COLO668 (cell line): Measurements from ENCODE around the gene DSCAML1.
A peak's percentile ranks its signal among the peaks of the same experiment; 100 is the strongest.

Source experiments
- DNase-seq: peaks from one replicate; lab custom pipeline; 2025; ENCODE audit not compliant: unreplicated experiment; lab: John Stamatoyannopoulos, UW

DSCAML1 gene

DNA sequence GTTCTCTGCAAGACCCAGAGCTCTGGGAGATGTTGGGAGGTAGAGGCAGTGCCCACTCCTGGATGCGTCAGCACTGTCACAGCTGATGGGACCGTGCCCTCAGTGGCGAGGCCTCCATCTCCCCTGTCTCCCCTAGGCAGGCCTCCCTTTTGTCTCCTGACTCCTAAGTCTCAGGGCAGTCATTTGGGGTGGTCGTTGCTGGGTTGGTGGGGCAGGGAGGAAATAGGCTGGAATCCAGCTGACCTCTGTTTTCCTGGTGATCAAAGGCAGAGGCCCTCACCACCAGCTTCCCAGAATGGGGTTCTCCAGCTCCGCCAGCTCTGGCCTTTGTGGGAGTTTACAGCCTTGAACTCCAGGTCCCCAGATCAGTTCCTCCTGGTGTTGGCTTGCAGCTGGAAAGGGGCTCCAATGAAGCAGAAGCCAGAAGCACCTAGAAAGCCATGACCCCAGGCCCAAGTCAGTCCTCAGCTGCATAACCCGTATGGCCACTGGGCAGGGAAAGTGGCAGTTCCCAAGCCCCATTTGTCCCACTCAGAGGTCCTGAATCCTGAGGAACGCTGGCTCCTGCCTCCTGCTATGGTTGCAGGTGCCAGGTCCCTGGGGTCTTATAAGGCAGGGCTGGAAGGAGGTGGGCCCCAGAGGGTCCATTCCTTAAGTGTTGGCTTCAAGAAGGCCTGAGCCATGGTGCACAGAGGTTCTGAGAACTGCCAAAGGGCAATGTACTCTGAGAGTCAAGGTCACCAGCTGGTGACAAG, 34.8 kb upstream of the DSCAML1 start:
- no peak for DNase-seq

DNA sequence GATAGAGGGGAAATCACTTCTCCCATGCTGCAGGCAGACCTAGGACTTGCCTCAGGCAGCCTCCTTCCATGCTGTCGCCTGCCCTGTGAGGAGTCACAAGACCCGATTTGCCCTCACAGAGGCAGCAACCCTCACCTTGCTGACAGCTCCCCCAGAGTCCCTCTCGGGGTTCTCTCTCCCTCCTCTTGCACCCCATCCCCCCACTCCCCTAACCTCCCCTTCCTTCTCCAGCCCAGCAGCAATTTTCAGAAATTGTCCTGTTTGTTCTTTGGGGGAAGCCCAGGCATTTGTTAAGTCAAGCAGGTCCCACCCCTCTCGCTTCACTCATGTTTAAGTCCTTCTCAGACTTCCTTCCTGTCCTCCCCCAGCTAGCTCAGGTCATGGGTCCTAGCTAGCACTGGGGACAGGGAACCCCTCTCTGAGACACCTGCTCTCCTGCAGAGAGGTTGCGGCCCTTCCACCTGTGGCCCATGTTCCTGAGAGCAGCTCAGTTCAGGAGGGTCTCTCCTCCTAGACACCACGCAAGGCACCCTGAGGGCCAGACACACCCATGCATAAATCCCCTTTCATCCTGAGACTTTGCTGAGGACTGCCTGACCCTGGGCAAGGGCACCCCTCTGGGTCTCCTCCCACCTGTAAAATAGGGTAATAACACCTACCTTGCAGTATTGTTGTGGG, 33.8 kb upstream of the DSCAML1 start:
- DNase-seq: no peak

DNA sequence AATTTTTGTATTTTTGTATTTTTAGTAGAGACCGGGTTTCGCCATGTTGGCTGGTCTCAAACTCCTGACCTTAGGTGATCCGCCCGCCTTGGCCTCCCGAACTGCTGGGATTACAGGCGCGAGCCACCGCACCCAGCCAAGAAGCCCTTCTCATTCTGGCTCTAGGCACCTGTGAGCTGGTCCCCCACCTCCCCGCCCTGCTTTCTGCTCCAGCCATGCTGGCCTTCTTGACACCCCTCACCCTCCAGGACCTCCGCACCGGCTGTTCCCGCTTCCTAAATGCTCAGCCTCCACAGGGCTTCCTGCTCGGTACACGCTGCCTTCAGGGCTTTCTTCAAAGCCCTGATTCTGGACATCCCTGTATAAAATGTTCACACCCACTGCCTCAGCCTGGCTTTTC, 33.1 kb upstream of the DSCAML1 start:
- DNase-seq: no peak

DNA sequence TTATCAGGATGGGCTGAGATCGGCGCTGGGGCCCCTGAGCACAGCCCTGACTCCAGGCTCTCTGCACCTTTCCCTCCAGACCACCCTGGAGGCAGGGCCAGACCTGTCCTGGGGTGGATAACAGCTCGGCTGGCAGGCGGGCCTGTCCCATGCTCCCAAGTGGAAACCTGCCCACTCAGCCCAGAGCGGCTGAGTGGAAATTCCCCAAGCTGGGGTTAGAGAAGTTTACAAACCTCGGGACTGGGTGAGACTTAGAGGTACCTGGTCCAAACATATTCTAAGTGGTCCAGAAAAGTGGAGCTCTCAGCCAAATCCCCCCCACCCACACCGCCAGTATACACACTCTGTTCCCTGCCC, 32.3 kb upstream of the DSCAML1 start:
- DNase-seq: no peak

DNA sequence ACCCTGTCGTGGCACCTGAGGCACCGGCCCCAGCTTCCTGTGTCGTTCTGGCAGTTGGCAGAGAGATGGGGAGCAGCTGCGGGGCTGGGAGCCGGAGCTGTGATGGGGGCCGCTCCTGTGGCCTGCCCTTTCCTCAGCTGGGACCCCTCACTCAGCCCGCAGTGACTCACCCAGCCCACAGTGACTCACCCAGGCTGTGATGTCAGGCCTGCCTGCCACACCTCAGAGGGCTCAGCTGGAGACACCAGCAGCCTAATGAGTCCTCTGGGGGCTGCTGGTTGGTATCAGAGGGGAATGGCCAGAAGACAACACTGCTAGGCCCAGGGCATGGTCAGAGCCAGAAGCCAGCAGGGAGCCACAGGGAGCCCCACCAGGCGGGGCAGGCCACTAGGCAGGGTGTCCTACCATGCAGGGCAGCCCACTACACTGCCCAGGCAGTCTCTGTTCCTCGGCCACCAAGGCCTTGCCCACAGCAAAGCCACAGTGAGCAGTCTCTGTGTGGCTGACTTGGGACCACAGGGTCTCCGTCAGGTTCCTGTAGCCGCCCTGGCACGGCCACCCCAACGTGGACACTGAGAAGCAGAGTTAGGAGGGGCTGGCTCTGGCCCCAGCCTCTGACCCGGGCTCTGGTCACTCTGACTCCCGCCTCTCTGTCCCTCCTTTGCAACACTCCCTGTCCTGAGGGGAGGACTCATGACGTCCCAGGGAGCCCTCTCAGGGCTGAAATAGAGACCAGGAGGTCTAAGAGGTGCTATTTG, 31.8 kb upstream of the DSCAML1 start:
- DNase-seq: peak; percentile 74

DNA sequence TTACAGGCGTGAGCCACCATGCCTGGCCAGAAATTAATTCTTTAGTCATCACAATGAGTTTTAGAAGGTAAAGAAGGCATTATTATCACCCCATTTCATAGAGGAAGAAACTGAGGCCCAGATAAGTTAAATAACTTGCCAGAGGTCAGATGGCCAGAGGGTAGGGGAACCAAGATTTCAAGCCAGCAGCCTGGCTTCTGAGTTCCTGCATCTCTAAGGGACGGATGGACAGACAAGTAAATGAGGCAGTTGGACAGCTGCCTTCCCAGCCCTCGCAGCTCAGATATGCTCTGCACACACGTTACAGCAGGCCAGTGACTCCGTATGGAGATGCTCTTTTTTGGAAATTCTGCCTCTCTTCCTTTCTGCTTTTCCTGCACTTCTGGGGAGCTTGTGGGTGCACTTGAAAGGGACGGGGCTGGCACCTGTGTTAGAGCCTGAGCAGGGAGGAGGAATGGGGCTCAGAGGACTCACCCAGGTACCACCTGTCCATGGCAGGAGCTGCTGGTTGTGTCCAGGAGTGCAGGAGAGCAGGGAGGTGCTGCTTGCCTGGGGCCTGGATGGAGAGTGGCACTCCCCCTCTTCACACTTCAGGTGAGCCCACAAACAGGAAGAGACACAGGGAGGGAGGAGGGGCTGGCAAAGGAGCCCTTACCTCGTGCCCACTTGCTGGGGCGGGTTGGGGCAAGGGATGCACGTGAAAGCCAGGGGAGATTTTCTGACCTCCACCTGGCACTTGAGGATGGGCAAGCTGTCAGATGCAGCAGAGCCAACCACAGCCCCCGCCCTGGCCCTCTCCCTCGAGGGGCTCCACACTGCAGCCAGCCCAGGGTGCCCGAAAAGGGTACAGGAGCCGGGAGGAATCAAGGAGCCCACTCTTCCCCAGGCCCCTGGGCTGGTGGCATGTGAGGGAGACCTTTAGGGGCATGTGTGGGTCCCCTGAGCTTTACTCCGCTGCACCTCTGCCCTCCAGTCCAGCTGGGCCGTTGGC, 30.8 kb upstream of the DSCAML1 start:
- peak; percentile 67 for DNase-seq

DNA sequence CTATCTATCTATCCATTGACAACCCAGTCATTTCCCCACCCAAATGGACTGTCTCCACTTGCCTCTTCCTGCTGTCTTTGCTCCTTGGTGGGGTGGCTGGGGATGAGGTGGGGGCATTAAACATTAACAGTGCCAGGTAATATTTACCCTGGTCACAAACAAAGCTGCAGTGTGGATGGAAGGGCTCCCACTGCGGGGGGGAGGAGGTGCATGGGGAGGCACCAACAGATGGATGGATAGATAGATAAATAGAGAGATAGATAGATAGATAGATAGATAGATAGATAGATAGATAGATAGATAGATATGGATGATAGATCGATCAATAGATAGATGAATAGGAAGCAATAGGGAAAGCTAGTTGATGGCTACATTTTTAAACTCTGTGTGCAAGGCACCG, 29.8 kb upstream of the DSCAML1 start:
- DNase-seq: peak; percentile 14

DNA sequence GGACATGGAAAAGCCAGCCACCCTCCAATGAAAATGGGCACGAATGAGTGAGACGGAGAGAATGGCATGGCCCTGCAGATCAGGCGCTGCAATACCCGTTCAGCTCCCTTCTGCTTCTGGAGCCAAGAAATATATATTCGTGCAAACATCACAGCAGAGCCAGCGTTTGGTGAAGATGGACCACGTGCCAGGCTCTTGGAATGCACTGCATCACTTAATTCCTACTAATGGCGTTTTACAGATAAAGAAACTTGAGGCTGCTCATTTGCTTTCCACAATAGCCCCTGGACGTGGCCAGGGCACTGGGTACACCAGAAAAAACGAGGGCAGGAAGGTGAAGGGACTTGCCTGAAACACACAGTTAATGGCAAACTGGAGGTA, 29.2 kb upstream of the DSCAML1 start:
- DNase-seq: no peak

DNA sequence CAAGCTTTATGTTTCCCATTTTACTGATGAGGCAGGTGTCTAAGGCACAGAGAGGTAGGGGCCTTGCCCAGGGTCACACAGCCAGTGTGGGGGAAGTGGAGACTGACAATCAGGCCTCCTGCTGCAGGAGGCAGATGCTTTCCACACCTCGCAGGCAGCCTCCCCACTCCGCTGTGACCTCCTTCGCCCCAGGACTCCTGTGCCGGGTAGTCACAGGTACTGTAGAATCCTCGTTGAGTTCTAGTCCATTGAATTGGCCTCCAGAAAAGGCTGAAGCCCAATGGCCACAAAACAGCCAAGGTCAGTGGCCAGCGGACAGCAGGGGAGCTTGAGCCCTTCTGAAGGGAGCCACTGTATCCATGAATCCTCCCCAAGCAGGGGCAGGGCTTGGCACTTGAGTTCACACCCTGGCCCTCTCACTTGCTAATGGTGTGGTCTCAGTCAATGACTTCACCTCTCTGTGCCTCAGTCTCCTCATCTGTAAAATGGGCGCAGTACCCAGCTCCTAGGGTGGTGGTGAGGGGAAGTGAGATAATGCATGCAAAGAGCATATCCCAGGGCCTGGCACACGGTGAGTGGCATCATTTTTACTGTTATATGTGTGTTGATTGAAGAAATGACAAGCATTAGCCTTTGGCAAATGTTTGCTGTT, 28.6 kb upstream of the DSCAML1 start:
- no peak for DNase-seq

DNA sequence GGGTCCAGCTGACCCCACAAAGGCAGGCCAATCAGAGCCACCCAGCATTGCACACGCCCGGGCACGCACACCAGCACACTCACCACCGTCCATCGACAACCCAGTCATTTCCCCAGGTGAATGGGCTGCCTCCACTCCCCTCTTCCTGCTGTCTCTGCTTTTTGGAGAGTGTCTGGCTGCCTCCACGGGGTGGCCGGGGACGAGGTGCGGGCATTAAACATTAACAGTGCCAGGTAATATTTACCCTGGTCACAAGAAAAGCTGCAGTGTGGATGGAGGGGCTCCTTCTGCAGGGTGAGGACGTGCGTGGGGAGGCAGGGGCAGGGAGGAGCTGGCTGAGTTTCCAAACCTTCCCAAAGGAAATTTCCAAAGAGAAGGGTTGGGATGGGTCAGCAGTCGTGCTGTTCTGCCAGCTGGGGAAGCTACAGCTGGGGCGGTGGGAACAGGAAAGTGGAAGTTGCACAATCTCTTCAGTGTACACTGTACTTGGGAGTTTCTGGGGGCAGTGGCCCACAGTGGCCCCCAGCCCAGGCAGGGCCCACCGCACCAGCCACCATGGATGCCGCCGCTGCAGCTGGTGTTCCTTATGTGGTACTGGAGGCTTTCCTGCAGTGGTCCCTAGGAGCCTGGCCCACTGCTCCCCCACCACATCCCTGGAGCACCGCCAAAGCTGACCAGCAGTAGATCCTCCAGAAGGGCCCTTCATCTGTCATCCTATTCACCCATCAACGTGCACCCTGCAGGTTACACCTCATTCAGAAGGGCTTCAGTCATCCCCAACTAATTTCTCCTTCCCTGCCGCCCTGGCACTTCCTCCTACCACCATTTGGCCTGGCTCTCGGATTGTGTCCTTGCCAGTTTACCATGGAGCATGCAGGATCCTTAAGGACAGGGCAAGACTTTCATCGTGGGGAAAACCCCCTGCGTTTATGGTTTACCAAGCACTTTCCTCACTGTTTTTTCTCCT, 27.8 kb upstream of the DSCAML1 start, which contains the start of gene FXYD2:
Gene FXYD2, minus strand, starts transcription at position 174 of the 967 bp plus-strand sequence. Its CDS starts 66 bp downstream, at position 108.
- peak; percentile 27 for DNase-seq

DNA sequence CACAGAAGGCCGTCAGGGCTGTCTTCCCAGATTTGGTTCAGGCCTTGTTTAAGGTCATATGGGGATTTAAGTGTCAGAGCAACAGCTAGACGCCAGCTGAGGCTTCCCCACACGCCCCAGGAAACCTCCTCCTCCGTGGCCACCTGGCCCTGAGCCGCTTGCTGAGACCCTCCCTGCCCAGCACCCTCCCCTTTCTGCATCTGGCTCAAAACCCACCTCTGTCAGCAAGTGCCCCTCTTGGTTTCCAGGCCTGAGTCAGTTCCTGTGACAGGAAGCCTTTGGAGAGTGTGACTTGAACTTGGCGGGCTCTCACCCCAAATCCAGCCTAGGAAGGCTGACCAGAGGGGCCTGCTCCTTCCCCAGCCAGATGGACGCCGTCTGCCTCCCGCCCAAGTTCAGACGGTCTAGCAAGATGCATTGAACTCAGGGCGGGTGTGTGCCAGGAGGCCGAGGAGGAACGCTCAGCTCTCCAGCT, 27.0 kb upstream of the DSCAML1 start:
- DNase-seq: no peak

DNA sequence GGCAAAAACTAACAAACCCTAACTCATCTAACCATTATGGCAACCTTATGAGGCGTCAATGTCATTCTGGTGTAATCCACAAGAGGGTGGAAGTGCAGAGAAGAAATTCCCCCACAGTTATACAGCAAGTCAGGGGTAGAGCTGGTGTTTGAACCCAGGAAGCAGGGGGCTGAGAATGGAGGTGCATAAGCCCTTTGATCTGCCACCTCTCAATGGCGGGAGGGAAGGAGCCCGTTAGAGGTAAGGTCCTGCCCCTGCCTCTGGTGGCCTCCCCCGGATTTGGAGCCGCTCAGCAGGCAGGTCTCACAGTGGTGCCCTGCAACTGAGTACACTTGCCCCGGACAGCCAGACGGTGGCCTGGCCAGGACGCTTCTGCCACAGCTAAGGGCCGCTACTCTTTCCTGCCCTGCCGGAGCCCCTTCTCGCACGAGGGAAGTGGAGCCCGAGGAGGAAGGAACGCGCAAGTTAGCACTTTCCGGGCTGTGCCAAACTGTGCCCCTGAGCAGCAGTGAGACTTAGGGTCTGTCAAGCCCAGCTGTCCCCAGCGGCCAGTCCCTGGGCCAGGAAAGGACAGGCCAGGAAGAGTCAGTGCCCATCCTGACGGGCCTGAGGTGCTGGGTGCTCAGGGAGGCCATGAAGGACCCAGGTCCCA, 26.4 kb upstream of the DSCAML1 start:
- DNase-seq: no peak

DNA sequence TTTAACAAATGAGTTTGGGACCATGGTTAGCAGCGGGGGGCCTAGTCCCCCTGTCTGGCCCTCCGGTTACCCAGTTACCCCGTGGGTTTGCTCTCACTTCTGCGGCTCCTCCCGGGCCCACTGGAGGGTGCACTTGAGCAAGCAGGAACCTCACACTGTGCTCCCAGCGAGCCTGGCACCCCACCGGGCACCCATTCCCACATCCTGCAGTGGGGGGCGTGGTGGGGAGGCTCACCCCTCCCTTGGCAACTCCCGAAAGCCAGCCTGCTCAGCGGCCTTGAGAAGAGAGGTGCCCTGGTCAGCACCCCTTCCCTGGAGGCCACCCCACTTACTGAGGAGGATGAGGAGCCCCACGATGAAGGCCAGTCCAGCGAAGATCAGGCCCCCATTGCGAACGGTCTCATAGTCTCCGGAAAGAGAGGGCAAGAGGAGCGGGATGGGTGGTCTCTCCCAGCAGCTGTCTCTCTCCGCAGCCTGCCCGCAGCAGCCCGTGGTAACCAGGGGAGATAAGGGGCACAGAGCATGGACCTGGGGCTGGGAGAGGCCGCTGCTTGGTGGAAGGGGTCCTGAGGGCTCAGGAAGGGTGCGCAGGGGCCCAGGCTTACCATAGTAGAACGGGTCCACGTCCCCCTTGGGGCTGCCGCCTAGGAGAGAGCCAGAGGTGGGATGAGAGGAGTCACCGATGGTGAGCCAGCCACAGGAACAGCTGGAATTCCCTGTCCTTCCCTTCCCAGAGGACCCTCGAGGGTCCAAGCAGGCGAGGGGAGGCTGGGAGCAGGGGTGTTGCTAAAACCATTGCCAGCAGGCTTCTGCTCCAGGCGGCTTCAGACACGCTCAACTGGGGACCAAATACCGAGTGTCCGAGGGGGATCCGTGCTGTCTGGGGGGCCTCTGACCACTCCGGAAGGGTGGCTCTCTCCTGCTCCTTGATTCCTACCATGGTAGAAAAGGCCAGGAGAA, 25.3 kb upstream of the DSCAML1 start:
- peak; percentile 66 for DNase-seq

DNA sequence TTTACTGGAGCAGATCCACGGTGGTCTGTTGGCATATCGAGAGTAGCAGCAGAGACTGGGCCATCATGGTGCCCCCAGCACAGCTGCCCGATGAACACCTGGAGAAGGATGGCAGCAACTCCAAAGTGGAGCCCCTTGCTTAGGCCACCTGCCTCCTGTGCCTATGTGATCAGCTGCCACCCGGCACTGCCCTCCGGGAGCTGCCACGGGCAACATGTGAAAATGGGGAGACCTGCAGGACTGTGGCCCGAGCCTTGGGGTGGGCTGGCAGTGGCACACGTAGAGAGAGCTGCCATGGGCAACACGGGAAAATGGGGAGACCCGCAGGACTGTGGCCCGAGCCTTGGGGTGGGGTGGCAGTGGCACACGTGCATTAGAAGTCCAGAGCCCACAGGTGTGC, 24.4 kb upstream of the DSCAML1 start:
- no peak for DNase-seq

DNA sequence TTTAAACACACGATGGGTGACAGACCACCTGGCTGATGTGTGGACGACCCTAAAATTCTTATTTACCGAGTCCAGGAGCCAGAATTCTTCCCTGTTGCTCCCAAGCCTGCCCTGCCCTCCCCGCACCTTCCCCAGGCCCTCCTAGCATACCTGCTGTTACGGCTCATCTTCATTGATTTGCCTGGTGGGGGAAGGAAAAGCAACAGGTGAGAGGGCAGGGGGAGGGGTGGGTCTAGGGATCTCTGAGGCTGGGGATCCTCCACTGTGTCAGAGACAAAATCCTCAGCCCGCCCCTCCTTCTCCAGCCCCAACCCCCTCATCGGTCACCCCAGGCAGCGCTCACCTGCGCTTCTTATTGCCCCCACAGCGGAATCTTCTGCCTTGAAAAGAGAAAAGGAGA, 23.5 kb upstream of the DSCAML1 start:
- peak; percentile 25 for DNase-seq

DNA sequence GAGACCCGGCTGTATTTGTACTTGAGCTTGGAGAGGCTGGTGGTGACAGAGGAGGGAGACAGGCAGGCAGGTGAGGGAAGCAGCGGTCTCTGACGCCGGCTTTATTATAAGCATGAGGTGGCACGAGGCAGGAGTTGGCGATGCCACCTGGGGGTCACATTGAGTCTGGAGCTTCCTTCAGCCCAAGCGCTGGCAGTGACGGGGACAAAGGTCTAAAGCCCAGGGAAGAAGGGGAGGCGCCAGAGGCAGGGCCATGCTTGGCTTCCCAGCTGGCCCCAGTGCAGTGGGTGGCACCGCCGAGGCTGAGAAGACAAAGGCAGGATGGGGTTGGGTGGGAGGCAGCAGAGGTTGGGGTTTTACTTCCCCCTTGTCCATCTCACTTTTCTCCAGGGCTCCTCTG, 23.1 kb upstream of the DSCAML1 start:
- DNase-seq: peak; percentile 87
